Right renal cortex interstitium (tissue), 3 donors: ENCODE results near the gene AKIRIN2. TPM values are rescaled to one million over a fixed set of nuclear protein-coding genes. Genes with fewer than 3 reads are reported as not detected.
A peak's percentile ranks its signal among the peaks of the same experiment; 100 is the strongest.

ENCODE experiments used
- DNase-seq, 3 donors: peaks; one replicate each; pipeline ENCODE4 v3.0.0-alpha.2; 2013; ENCODE audit warnings: low read depth in 3 of 3, low spot score in 2 of 3
- polyA plus RNA-seq, 3 donors: library from polyadenylated mRNA; unstranded; fragments of 120-200 nt; gene quantifications; one replicate each; pipeline ENCODE4 v1.2.1, GENCODE V29; 2013; ENCODE audit not compliant: insufficient read length in 3 of 3

The AKIRIN2 gene
- polyA plus RNA-seq: 10 to 100 TPM; 67.7 to 69.8 (median 69.6) TPM

GRCh38 chr6:87701676-87702588 is at the start of gene AKIRIN2:
Gene AKIRIN2 (minus strand): TSS chr6:87702233. CDS start chr6:87701684, 549 bp downstream.
- peak; percentile 96 to 98 (median 98) for DNase-seq

- no peak for DNase-seq
These were observed 45.6 kb upstream of the AKIRIN2 start for GRCh38 chr6:87747646-87748045.

GRCh38 chr6:87745966-87746721 is 44.1 kb upstream of the AKIRIN2 start:
- DNase-seq: no peak

- no peak for DNase-seq
These were observed 41.4 kb upstream of the AKIRIN2 start for GRCh38 chr6:87743454-87743853.

- DNase-seq: no peak
These were observed 40.1 kb upstream of the AKIRIN2 start for GRCh38 chr6:87742106-87742505.

- no peak for DNase-seq
These were observed 39.1 kb upstream of the AKIRIN2 start for GRCh38 chr6:87741001-87741650.

- no peak for DNase-seq
These were observed 36.7 kb upstream of the AKIRIN2 start for GRCh38 chr6:87738744-87739143.

- no peak for DNase-seq
These were observed 36.0 kb upstream of the AKIRIN2 start for GRCh38 chr6:87738000-87738399.

GRCh38 chr6:87736809-87737540 is 34.9 kb upstream of the AKIRIN2 start:
- DNase-seq: no peak

GRCh38 chr6:87731818-87732661 is 30.0 kb upstream of the AKIRIN2 start:
- DNase-seq: no peak

- DNase-seq: no peak
These were observed 29.0 kb upstream of the AKIRIN2 start for GRCh38 chr6:87731080-87731479.

- no peak for DNase-seq
These were observed 28.1 kb upstream of the AKIRIN2 start for GRCh38 chr6:87729965-87730719.

- DNase-seq: no peak
These were observed 26.7 kb upstream of the AKIRIN2 start for GRCh38 chr6:87728706-87729105.

- no peak for DNase-seq
These were observed 23.2 kb upstream of the AKIRIN2 start for GRCh38 chr6:87724983-87725811.

GRCh38 chr6:87723170-87724078 is 21.4 kb upstream of the AKIRIN2 start:
- DNase-seq: no peak

GRCh38 chr6:87722540-87723169 is 20.6 kb upstream of the AKIRIN2 start:
- DNase-seq: no peak
